HG02981 (cell line): Measurements from ENCODE around the gene KLHDC7B.

Experiments
- ATAC-seq: cut with Tn5 transposase; IDR thresholded peaks from one replicate; pipeline ENCODE4 v1.9.1; 2021; ENCODE audit warnings: mild to moderate bottlenecking, moderate library complexity; ENCODE audit not compliant: unreplicated experiment

Gene KLHDC7B

DNA sequence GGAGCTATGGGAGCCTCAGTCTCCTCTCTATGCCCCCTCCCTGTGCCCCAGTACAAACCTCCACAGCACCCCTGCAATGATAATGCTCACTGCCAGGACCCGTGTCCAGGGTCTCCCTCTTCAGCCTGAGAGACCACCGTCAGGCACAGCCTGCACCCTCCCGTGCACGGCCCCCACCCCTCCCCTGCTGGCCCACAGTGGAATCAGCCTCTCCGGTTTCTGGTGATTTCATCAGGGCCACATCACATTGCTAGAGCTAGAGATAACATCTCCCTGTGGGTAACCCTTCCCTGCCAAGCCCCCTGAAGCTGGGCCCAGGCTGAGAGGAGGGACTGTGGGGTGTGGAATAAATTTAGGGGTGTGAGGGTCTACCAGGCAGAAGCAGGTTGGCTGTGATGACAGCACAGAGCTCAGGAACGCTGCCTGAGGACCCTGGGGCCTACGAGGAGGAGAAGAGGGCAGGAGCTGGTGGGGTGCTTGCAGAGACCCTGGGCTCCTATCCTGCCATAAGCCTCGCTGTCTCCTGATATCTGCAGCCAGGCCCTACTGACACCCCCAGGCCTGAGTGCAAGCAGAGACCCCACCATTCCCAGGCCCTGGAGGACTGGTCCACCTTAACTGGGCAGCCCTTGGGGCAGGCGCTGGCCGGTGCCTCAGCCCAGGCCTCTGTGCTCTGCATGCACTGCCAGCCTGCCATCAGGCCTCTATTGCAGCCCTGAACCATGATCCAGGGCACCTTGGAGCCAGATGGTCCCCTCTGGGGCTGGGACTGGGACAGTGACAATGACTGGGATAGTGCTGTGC lies at the start of gene KLHDC7B:
Gene KLHDC7B (plus strand): TSS at position 378 of the 804 bp plus-strand sequence. CDS start 345 bp downstream, at position 723.
- ATAC-seq = no peak

DNA sequence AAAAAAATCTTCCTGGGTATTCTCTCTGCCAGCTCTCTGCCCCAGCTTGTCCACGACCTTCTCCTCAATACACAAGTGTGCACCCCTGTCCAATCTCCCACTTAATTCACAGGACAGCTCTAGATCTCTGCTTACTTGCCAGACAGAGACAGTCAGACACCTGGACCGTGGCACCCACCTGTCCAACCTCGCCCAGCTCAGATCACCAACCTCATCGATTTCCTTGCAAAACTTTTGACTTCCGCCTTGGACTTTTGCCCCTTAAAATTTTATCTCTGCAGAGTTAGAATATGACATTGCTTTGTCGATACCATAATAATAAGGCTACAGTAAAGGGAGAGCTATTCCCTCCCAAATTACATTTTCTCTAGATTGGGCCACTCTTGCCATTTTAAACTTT lies 48.6 kb upstream of the KLHDC7B start:
- ATAC-seq = no peak

DNA sequence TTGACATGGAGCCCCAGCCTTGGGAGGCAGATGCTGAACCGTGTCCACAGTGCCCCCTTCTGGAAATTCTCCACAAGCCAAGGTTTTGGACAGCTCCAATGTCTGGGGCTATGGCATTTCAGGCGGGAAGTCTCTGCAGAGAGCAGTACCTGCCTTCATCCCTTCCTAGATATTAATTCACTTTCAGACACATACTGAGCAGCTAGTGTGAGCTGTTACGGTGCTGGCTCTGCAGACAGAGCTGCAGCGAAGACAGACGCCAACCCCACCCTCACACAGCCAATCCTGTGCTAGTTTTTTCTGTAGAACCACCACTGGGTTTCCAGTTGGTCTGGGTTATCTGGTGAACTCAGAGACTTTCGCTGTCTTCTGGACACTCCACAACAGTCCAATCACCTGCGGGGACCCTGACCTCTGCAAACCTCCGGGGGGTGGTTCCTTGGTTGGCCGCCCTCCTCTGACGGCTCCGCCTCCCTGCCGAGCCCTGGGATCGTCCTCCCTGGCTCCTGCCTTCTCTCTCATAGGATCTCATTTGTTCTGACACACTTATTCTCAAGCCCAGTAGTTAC lies 47.3 kb upstream of the KLHDC7B start:
- no peak for ATAC-seq

DNA sequence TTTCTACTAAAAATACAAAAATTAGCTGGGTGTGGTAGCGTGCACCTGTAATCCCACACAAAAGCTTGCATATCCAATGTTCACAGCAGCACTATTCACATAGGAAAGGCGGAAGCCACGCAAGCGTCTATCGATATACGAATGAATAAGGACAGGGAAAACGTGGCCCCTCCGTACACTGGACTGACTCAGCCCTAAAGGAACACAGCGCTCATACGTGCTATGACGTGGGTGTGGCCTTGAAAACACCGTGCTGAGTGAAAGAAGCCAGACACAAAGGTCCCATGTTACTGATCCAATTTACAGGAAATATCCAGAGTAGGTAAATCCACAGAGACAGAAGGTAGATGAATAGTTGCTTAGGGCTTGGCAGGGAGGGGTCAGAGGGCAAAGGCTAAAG lies 45.2 kb upstream of the KLHDC7B start:
- ATAC-seq = no peak

DNA sequence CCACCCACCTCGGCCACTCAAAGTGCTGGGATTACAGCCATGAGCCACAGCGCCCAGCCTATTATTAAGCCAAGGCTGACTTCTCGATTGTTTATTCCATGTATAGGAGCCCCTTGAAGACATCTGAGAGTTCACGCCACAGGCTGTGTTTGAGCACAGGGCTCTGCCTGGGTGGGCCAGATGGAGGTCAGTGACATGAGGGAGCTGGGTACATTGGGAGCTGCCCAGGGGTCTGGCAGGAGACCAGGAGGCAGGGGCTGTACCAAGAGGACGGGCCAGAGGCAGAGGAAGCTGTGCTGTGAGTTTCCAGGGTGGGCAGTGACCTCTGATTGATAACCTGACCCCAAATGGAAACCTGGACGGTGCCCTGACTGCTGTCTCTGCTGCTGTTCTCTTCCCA lies 43.6 kb upstream of the KLHDC7B start:
- no peak for ATAC-seq

DNA sequence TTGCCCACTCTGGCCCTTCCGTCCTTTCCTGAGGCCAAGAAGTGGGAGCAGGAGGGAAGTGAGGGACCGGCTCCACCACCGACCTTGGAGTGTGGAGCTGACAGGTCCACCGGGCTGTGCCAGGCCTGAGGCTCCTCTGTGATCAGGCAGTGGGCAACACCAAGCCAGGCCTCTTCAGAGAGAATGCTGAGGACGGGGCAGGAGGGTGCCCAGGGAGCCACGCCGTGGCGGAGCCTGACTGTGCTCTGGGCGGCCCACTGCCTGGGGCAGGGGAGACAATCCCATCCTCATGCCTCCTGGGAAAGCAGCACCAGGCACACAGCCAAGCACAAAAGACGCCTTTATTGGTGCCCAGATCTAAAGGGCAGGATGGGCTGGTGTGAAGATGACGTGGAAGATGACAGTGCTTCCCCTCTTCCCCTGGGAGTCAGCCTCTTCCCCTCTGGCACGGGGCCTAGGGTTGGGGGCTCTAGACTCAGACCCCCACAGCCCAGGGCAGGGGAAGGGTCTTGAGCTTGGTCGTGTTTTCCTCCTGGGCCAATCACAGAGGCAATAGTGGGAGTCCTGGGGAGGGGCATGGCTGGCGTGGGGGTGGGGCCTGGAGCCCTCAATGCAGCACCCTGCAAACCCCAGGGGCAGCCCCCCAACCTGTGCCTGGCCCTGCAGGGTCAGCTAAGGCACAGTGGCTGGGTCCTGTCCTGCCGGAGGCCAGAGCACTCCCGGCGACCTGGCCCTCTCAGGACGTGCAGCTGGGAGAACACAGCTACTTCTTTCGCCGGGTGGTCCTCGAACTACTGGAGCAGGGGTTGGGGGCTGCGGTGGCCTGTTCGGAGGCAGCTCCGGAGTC lies 42.8 kb upstream of the KLHDC7B start:
- no peak for ATAC-seq

DNA sequence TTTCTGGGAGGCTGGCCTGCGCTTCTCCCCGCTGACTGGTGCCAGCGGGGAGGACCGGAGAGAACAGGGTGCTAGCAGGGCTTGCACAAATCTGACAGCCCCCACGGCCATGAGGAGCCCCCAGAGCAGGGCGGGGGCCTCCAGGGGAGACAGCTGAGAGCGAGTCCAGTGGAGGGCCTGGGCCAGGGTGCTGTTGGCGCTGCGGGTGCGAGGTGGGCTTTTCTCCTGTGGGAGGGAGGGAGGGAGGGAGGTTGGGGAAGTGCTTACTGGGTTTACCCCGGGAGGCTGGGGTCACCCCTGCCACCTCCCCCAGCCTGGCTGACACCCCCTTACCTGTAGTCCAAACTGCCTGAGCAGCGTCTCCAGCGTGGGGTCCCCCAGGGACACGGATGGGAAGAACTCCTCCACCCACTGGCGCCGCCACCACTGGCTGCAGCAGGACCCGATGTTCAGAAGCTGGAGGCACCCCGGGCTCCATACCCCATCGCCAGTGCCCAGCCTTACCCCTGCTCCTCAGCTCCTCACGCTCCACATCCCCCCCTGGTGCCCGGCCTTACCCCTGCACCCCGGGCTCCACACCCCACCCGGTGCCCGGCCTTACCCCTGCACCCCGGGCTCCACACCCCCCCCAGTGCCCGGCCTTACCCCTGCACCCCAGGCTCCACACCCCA lies 42.1 kb upstream of the KLHDC7B start:
- ATAC-seq = no peak

DNA sequence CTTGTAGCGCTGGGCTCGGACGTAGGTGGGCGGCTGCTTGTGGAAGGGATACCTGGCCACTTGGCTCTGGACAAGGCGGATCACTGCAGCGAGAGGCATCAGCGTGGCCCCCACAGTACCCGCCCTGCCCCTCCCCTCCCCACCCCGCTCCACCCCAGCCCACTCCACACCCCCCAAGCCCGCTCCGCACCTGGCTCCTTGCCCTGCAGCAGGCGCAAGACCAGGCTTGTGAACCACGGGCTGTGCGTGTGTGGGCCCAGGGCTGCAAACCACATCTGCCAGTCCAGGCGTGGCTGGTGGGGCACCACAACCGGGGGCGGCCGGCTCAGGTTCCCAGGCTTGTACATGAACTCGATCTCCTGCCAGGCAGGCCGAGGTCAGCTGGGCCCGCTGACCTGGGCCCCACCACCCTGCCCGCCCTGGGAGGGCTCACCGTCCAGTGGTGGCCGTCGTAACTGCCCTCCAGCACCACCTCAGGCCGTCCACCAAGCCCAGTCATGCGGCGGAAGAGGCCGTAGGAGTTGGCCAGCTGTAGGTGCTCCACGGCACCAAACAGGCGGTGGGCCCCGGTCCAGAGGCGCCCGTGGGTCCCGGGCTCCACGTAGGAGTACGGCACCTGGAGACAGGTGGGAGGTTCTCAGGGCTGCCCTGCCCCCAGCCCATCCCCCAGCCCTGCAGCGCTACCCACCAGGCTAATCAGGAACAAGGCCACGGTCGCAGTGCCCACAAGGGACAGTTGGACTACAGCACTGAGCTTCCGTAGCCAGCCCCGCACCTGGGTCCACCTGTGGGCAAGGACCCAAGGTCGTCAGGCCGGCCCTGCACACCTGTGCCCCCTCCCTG lies 41.1 kb upstream of the KLHDC7B start:
- no peak for ATAC-seq

DNA sequence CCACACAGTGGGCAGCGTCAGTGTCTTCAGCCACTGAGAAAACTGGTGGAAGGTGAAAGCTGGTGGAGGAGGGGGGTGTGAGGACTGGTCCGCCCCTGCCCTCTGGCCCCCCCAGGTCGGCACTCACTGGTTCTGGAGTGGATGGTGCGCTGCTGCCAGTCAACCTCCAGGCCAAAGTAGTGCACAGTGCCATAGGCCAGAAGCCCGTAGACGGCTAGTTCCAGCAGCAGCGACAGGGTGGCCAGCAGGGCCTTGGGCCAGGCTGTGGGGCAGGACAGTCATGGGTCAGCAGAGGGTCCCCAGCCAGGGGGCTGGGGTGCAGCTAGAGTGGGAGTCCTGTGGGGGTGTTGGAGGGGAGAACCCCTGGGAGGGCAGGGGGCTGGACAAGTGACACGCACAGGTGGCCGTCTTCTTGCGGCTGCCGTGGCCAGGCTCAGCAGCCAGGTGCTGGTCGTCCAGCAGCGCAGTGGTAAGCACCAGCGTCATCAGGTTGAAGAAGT lies 40.4 kb upstream of the KLHDC7B start:
- no peak for ATAC-seq

DNA sequence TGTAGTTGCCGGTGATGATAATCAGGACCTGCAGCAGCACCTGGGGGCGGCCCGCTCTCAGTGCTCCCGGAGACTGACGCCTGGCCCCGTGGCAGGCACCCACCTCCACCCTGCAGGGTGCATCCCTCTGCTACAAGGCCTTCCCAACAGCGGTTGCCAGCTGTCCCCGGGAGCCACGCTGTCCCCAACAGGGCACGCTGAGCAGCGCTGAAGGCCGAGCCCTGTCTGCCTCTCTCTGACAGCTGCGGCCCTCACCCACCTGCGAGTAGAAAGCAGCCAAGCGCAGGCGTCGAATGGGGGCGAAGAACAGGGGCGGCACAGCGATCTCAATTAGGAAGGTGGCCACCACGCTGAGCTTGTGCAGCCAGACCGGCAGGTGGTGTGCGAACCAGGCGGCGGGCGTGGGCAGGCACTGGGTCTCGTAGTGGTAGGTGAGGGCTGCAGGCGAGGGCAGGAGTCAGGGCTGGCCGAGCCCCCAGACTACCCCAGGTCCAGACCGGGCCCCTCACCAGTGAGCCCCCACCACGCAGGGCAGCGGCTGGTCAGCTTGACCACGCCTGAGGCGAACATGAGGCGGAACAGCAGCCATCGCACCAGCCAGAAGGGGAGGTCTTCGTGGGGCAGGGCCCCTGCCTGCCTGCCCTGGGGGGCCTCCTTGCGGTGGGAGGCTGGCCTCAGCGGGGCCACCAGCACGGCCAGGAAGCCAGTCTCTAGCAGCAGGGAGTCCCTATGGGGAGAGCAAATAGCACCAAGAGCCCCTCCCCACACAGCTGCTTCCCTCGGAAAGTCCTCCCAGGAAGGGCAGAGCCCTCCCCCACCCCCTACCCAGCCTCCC lies 39.7 kb upstream of the KLHDC7B start:
- ATAC-seq = no peak

DNA sequence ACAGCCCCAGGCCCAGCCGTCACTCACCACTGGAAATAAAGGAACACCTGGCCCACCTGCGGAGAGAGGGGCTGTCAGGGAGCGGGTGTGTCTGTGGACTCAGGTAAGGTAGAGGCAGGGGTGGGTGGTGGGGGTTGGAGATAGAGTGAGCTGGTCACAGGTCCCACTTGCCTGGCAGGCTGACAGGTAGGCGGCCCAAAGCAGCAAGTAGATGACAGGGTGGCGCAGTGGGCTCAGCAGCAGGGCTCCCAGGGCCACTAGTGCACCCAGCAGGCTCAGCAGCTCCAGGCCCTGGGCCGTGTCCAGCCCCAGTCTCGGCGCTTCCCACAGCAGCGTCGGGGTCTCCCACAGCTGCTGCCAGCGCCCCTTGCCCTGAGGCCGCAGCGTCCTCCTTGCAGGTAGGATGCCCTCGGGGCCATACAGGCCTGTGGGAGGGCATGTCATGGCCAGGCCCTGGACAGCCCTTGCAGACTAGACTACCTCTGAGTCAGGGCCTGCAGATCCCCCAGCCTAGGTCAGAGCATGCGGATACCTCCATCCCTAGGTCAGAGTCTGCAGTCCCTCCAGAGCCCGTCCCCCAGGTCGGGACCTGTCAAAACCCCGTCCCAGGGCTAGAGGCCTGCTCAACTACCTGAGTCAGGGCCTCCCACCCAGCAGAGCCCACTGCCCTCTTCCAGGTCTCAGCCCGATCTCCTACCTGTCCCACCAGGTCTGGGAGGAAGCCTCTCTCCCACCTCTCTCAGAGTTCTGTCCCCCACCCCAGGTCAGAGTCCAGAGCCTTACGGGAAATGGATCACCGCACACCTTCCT lies 38.9 kb upstream of the KLHDC7B start:
- peak; percentile 9 for ATAC-seq

DNA sequence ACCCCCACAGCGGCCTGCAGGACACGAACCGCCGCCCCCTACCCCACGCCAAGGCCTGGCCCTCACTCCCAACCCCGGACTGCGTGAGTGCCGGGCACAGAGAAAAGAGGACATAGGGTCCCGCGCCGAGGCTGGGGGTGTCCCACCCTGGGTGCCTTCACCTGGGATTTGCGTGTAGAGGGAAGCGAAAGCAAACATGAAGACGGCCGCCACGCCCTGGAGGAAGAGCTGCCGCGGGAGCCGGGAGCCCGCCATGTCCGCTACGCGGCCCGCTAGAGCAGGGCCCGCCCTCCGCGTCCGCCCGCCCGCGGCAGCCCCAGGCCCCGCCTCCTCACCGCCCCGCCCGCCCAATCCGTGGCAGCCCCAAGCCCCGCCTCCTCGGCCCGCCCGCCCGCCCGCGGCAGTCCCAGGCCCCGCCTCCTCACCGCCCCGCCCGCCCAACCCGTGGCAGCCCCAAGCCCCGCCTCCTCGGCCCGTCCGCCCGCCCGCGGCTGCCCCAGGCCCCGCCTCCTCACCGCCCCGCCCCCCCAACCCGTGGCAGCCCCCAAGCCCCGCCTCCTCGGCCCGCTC lies 38.2 kb upstream of the KLHDC7B start, which contains the start of gene LMF2:
Gene LMF2 (minus strand): TSS at position 282 of the 570 bp plus-strand sequence. CDS start 27 bp downstream, at position 255.
- peak; percentile 46 for ATAC-seq

DNA sequence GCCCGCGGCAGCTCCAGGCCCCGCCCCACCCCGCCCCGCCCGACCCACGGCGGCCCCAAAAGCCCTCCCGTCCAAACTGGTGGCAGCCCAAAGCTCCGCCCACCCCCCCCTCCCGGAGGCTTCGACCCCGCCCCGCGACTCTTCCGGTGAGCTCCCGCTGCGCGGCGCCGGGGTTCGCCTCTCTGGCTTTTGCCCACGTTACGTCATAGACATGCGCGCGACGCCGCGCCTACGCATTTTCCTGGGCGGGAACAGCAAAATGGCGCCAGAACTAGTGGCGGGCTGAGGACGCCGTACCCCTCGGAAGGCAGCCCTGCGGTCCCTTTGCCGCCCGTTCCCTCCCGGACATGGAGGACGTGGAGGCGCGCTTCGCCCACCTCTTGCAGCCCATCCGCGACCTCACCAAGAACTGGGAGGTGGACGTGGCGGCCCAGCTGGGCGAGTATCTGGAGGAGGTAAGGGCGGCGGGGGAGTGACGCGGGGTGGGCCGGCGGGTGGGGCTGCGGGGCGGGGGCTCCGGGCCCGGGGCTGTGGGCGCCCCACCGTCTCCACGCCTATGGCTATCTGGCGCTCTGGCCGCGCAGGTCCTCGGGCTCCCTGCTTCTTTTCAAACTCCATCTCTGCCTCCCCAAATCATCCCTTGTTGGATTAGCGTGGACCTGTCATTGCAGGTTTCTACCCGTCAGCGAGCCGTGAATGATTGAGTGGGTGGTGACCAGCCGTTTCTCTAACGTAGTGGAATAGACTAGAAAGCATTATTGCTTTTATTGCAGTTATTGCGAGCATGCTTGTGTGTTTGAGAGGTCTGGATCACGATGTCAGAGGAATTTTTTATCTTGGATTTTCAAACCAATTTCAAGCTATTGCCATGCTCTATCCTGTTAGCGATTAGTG lies 37.5 kb upstream of the KLHDC7B start, which contains the start of gene NCAPH2:
Gene NCAPH2 (plus strand): TSS at position 234 of the 894 bp plus-strand sequence. CDS start 114 bp downstream, at position 348.
- peak; percentile 61 for ATAC-seq

DNA sequence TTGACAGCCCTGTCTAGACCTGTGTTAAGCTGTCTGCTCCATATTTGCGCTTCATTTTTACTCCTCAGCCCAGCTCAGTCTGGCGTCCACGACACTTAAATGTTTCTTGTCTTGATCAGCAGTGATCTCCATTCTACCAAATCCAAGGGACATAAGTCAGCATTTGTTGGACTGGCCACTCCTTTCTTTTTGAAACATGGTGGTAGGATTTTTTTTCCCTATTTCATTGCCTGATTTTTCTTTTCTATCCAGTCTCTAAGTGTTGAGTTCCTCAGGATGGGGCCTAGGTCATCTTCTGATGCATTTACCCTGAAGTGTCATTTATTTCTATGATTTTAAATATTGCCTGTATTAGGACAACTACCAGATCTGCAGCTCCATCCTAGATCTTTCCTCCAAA lies 36.8 kb upstream of the KLHDC7B start:
- no peak for ATAC-seq

DNA sequence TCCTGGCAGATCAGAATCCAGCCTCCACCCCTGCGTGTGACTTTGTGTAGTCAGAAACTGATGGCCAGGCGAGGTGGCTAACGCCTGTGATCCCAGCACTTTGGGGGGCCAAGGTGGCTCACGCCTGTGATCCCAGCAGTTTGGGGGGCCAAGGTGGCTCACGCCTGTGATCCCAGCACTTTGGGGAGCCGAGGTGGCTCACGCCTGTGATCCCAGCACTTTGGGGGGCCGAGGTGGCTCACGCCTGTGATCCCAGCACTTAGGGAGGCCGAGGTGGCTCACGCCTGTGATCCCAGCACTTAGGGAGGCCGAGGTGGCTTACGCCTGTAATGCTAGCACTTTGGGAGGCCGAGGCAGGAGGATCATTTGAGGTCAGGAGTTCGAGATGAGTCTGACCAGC lies 32.5 kb upstream of the KLHDC7B start:
- no peak for ATAC-seq

DNA sequence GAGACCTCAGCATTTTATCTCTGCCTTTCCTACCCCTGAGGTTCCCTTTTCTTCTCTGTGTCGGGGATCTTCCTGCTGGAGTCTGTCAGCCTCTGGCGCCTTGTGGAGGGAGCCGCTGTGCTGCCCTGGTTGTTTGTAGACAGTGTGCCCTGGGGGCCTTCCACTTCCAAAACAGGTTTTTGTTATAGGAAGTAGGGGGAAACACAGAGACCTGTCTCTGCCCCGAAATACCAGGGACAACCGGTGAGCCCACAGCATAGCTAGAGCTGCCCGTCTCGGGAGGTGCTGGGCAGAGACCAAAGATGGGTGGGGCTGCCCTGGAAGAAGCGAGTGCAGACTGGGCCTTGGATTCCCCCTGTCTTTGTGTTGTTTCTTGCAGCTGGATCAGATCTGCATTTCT lies 29.6 kb upstream of the KLHDC7B start:
- no peak for ATAC-seq

DNA sequence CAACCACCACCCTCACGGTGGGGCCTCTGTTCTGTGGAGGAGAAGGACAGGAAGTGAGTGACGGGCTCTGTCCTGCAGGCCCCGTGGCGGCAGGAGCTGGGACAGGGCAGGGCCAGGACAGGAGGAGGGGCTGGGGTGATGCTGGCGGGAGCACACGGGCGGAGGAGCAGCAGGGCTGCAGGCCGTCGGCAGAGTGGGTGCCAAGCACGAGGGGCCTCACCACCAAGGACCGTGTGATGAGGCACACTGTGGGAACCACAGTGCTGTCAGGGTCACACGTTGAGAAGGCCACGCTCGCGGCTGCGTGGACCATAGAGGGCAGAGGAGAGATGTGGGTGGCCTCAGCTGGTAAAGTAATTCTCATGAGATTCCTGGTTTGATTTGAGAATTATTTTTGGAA lies 28.8 kb upstream of the KLHDC7B start:
- ATAC-seq = no peak
